HG02852 (cell line): ENCODE results near the gene AMER3.
A peak's percentile ranks its signal among the peaks of the same experiment; 100 is the strongest.
"Not testable (repeated sequence)": the region's sequence is repeated elsewhere in the genome, so short reads cannot be mapped to it uniquely, and the experiment has no call there.

Experiments used
- ATAC-seq: cut with Tn5 transposase; IDR thresholded peaks from one replicate; pipeline ENCODE4 v1.9.1; 2021; ENCODE audit warnings: mild to moderate bottlenecking, moderate library complexity; ENCODE audit not compliant: unreplicated experiment

The AMER3 gene

DNA sequence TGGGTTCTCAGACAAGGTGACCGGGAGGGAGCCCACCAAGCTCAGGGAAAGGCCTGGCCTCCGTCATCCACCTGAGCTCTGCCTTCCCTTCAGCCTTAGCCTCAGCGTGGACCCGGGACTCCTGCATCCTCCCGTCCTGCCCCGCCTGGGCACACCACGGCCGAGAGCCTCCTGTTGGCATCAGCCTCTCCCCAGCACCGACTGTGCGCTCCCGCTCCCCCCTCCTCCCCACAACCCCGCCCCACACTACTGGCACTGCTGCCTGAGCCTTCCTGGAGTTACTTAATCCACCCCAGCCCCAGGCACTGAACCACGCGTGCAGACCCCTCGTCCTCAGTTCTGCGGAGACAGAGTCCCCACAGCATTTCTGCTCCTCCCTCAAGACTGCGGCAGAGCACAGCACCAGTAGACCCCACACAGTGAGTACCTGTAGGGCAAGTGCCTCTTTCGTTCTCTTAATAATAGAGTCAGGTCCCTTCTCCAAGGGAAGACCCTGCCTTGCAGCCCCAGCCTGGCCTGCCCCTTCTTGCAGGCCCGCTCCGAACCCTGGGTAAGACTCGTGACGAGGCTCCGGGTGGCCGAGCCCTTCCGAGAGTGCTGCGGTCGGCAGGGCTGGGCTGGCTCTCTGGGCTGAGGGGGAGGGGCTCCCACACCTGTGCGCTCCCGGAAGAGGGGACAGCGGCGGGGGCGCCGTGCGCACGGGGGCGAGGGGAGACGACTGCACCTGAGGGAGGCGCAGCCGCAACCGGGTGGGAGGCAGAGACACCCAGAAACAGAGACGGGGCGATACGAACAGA is at the start of gene AMER3:
AMER3 (plus strand) TSS at position 285 of the 797 bp plus-strand sequence. CDS start 6,533 bp downstream, outside the sequence.
- ATAC-seq: no peak

- ATAC-seq: not testable (repeated sequence)
Observed at GRCh38 chr2:130714795-130715194, 40.5 kb upstream of the AMER3 start.

- ATAC-seq: no peak
Observed at GRCh38 chr2:130720036-130720435, 35.3 kb upstream of the AMER3 start.

GRCh38 chr2:130720528-130720927 is 34.8 kb upstream of the AMER3 start:
- ATAC-seq: no peak

GRCh38 chr2:130724455-130724854 is 30.9 kb upstream of the AMER3 start:
- ATAC-seq: no peak

DNA sequence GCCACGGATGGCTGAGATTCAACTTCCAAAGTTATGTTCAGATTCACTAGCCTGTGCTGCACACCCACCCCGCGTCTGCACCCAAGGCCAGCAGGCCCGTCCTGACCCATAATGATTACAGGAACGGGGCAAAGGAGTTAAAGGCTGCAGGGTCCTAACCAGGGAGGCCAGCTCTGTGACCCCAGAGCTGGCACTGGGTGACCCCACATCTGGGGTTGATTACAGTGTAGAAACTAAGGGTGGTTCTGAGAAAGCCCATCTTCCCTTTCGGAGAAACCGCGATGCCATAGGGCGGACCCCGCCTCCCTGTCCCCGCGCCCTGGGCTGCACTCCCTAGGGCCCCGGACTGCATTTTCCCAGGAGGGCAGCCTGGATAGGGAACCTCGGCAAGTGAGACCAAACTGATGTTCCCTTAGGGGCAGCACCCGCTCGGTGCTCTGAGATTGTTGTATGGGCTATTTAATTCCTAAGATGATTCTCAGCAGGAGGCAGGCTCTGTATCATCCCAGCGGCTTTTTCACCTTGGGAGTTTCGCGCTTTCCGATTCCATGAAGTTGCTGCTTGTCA is 28.6 kb upstream of the AMER3 start:
- ATAC-seq: no peak

- ATAC-seq: peak; percentile 91
Observed at GRCh38 chr2:130727286-130727924, 27.9 kb upstream of the AMER3 start.

DNA sequence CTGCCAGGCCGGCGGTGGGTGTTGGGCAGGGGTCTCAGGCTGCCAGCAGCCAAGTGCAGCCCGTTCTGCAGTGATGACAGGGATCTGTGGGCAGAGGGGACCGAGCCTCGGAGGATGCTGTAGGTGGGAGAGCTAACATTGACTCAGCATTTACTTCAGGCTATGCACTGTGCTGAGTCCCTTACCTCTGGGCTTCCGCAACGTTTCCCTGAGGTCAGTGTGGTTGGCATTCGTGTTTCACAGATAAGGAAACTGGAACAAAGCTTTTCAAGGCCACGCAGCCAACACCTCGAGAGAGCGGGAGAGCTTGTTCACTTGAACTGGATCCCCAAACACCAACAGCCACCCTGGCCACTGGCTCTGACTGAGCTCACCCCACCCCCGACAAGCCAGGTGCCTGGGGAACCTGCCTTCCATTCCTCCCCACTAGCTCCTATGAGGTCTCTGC is 27.3 kb upstream of the AMER3 start:
- ATAC-seq: peak; percentile 41

DNA sequence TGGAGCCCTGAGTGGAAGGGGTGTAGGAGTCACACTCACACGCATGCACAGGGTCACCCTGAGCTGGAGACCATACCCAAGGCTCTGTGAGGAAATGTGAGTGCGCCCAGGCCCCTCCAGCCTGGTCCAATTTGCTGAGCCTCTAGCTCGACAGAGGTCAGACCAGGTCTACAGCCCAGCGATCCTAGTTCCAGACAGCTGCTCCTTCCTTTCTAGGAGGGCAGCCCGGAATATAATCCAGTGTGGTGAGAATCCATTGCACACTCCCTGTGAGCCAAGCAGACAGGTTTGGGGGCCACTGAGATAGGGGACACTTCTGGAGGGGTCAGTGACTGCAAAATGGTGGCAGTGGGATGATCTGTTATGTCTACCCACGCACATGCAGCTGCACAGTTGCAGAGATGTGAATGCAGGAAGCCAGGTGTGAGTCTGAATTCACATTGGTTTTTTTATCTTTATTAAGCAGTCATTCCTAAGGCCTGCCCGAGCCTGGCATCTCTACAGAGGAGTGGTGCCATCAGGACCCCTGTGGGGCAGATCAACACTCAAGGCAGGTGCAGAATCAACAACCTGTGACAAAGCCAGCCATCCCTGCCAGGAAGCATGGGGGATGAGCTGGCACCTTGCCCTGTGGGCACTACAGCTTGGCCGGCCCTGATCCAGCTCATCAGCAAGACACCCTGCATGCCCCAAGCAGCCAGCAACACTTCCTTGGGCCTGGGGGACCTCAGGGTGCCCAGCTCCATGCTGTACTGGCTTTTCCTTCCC is 26.6 kb upstream of the AMER3 start, which contains the start of gene GPR148:
GPR148 (plus strand) TSS at position 522 of the 768 bp plus-strand sequence; CDS start at position 604, 82 bp downstream.
- no peak for ATAC-seq

DNA sequence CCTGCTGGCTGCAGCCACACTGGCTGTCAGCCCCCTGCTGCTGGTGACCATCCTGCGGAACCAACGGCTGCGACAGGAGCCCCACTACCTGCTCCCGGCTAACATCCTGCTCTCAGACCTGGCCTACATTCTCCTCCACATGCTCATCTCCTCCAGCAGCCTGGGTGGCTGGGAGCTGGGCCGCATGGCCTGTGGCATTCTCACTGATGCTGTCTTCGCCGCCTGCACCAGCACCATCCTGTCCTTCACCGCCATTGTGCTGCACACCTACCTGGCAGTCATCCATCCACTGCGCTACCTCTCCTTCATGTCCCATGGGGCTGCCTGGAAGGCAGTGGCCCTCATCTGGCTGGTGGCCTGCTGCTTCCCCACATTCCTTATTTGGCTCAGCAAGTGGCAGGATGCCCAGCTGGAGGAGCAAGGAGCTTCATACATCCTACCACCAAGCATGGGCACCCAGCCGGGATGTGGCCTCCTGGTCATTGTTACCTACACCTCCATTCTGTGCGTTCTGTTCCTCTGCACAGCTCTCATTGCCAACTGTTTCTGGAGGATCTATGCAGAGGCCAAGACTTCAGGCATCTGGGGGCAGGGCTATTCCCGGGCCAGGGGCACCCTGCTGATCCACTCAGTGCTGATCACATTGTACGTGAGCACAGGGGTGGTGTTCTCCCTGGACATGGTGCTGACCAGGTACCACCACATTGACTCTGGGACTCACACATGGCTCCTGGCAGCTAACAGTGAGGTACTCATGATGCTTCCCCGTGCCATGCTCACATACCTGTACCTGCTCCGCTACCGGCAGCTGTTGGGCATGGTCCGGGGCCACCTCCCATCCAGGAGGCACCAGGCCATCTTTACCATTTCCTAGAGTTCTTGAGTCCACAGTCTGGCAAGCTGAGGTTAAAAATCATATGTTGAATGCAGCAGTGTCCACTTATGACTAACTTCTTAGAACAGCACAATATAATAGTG is 25.7 kb upstream of the AMER3 start:
- ATAC-seq: no peak

GRCh38 chr2:130732257-130732656 is 23.1 kb upstream of the AMER3 start:
- ATAC-seq: not testable (repeated sequence)

DNA sequence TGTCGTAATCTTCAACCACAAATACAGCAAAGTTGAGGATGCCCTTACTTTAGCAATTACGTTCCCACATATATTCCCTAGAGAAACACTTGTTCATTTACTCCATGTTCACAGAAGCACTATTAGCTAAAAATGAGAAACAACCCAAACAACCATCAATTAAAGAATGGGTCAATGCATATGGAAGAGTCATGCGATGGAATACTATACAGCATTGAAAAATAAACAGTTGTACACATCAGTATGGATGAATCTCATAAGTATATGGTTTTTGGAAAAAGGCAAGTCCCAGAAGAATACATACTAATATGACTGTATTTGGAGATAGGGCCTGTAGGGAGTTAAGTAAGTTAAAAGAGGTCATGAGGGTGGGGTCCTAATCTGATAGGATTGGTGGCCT is 20.1 kb upstream of the AMER3 start:
- no peak for ATAC-seq

- no peak for ATAC-seq
Observed at GRCh38 chr2:130736487-130736886, 18.9 kb upstream of the AMER3 start.

DNA sequence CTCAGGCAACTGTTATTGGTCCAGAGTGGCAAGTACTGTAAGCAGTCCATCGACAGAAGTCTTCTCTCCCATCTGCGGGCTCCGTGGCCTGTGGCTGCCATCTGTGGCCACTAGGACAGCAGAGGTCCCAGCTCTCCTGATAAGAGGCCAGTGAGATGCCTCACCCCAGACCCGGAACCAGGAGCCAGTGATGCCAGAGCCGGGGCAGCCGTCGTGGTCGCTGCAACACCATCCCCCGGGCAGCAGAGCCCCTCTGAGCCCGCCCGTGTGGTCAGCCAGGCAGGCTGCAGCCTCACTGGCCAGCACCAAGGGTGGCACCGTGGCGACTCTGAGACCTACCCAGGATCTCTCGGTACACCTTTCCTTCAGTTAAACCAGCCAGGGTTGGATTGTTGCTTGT is 17.7 kb upstream of the AMER3 start:
- no peak for ATAC-seq

DNA sequence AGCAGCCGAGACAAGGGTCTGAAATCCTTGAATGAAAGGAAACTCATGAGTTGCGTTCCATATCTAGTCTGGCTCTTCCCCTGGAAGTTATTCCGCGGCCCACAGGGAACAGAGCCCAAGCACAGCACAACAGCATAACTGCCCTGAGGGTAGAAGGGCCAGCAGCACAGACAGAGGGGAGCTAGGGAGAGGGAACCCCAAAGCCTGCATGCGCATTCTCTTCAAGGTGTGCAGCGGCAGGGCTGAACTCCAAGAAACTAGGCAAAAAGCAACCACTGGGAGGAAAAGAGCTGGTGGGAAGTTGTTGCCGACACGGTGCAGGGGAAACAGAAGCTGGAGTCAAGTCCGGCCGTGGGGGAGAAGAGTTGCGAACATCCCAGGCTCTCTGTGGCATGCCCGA is 14.7 kb upstream of the AMER3 start:
- no peak for ATAC-seq

- no peak for ATAC-seq
Observed at GRCh38 chr2:130743278-130743677, 12.1 kb upstream of the AMER3 start.

DNA sequence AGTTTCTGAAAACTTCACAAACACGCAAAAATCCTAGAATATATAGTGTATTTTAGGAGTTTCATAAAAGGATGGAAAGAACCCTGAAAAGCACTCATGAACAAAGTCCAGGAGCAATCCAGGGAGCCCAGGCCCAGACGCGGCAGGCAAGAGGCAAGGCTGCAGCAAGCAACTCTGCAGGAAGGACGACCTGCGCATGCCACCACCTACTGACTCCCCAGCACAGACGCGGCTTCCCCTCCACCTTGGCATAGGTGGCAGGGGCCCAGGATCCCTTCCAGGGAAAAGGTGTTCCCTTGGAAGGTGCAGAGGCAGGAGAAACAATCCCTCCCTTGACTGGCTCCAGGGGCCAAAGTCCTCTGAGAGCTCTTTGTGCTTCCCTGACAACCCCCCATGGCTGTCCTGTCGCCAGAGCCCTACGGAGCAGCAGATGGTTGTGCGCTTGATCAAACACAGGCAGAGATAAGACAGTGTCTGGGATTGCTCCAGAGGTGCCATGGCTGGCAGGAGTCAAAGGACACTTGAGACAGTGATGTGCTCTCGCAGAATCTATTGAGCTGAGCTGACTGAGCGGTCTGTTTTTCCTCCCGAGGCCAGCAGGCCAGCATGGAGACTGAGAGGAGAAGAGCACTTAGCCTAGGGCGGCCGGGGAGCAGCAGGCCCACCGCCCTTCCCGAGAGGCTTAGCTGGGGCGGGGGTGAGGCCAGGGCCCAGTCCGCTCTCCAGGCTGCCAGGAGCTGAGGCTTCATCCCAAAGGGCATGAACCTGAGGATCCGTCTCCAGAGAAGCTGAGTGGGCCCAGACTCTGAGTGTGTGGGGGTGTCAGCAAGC is 10.8 kb upstream of the AMER3 start:
- no peak for ATAC-seq

DNA sequence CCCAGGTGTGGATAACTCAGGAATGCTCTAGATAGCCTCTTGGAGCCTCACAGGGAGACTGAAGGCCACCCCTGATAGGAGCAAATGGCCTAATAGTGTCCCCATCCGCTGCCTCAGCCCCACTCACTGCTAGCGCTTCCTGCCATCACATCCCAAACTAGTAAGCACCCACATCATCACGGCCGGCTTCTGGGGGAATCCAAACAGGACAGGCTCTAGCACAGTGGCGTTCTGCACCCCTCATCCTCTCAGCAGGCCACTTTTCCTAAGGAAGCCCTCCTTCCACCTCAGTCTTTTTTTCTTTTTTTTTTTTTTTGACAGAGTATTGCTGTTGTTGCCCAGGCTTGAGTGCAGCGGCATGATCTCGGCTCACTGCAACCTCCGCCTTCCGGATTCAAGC is 6.3 kb upstream of the AMER3 start:
- ATAC-seq: no peak

- ATAC-seq: no peak
Observed at GRCh38 chr2:130749641-130750040, 5.7 kb upstream of the AMER3 start.
